Liver (tissue), 9 donors: ENCODE data around the gene HNRNPA3. TPM values are rescaled to one million over a fixed set of nuclear protein-coding genes. Genes with fewer than 3 reads are reported as not detected.
A peak's percentile ranks its signal among the peaks of the same experiment; 100 is the strongest.

Experiments
- DNase-seq: peaks from one replicate; pipeline ENCODE4 v3.0.0-alpha.2; 2017; ENCODE audit warnings: low spot score
- H3K27ac ChIP-seq, 2 donors: one replicate each; pipeline ENCODE4 v1.7.0; 2013; ENCODE audit warnings: inconsistent platforms in 2 of 2, low read length in 2 of 2, control low read depth in 1 of 2, low read depth in 1 of 2, mild to moderate bottlenecking in 1 of 2
- H3K27me3 ChIP-seq, 4 donors: one replicate each; pipeline versions ENCODE4 v1.6.1 to v1.7.0; 2013; ENCODE audit warnings: low read length in 3 of 4, inconsistent platforms in 1 of 4, mild to moderate bottlenecking in 1 of 4, moderate library complexity in 1 of 4; ENCODE audit not compliant: control insufficient read depth in 4 of 4, insufficient read depth in 4 of 4
- H3K36me3 ChIP-seq, 4 donors: one replicate each; pipeline versions ENCODE4 v1.6.1 to v1.7.0; 2013; ENCODE audit warnings: low read length in 3 of 4, mild to moderate bottlenecking in 3 of 4, low read depth in 1 of 4, moderate library complexity in 1 of 4; ENCODE audit not compliant: control insufficient read depth in 4 of 4, insufficient read depth in 3 of 4
- H3K4me1 ChIP-seq, 4 donors: one replicate each; pipeline versions ENCODE4 v1.6.1 to v1.7.0; 2013; ENCODE audit warnings: low read length in 3 of 4, mild to moderate bottlenecking in 3 of 4, moderate library complexity in 1 of 4; ENCODE audit not compliant: control insufficient read depth in 4 of 4, insufficient read depth in 4 of 4
- H3K4me3 ChIP-seq, 3 donors: one replicate each; pipeline versions ENCODE4 v1.6.1 to v1.7.0; 2013; ENCODE audit warnings: low read length in 3 of 3, control low read depth in 1 of 3, low read depth in 1 of 3, mild to moderate bottlenecking in 1 of 3
- H3K9ac ChIP-seq, 2 donors: one replicate each; pipeline ENCODE4 v1.7.0; 2013; ENCODE audit warnings: low read length in 2 of 2, mild to moderate bottlenecking in 2 of 2, moderate library complexity in 2 of 2, control low read depth in 1 of 2, low read depth in 1 of 2
- H3K9me3 ChIP-seq, 4 donors: one replicate each; pipeline versions ENCODE4 v1.6.1 to v1.7.0; 2013; ENCODE audit warnings: low read length in 3 of 4; ENCODE audit not compliant: control insufficient read depth in 4 of 4
- ATF3 ChIP-seq: IDR thresholded peaks from 2 replicates; pipeline ENCODE4 v1.6.1; 2016; ENCODE audit warnings: antibody characterized with exemption
- CTCF ChIP-seq: fragments of 150-350 bp; IDR thresholded peaks from 2 replicates; pipeline ENCODE4 v1.5.1; 2017; ENCODE audit warnings: improper control_type of control experiment, low read depth, low read length; ENCODE audit not compliant: missing input control
- EGR1 ChIP-seq, 2 donors: IDR thresholded peaks; 2 replicates each; pipeline ENCODE4 v1.6.1; 2016 to 2018; ENCODE audit warnings: antibody characterized with exemption in 2 of 2, low read depth in 2 of 2
- FOXA1 ChIP-seq: IDR thresholded peaks from 2 replicates; pipeline ENCODE4 v1.6.1; 2016; ENCODE audit warnings: antibody characterized with exemption
- FOXA2 ChIP-seq: IDR thresholded peaks from 2 replicates; pipeline ENCODE4 v1.6.1; 2016; ENCODE audit warnings: antibody characterized with exemption
- GABPA ChIP-seq, 2 donors: IDR thresholded peaks in 1 of 2; conservative IDR thresholded peaks in 1 of 2; 2 replicates each; pipeline ENCODE4 v1.6.1; 2016; ENCODE audit warnings: antibody characterized with exemption in 2 of 2, mild to moderate bottlenecking in 1 of 2, moderate library complexity in 1 of 2
- HNF4A ChIP-seq, 2 donors: conservative IDR thresholded peaks; 2 replicates each; pipeline ENCODE4 v1.6.1; 2016; ENCODE audit warnings: antibody characterized with exemption in 2 of 2, mild to moderate bottlenecking in 2 of 2
- HNF4G ChIP-seq: IDR thresholded peaks from 2 replicates; pipeline ENCODE4 v1.6.1; 2016; ENCODE audit warnings: antibody characterized with exemption
- MAX ChIP-seq: IDR thresholded peaks from 2 replicates; pipeline ENCODE4 v1.6.1; 2016; ENCODE audit warnings: antibody characterized with exemption
- NR2F2 ChIP-seq: IDR thresholded peaks from 2 replicates; pipeline ENCODE4 v1.6.1; 2016; ENCODE audit warnings: antibody characterized with exemption
- RAD21 ChIP-seq, 2 donors: IDR thresholded peaks; 2 replicates each; pipeline ENCODE4 v1.6.1; 2016; ENCODE audit warnings: antibody characterized with exemption in 2 of 2, mild to moderate bottlenecking in 2 of 2
- REST ChIP-seq: IDR thresholded peaks from 2 replicates; pipeline ENCODE4 v1.6.1; 2016; ENCODE audit warnings: antibody characterized with exemption, mild to moderate bottlenecking
- RXRA ChIP-seq, 2 donors: IDR thresholded peaks; 2 replicates each; pipeline ENCODE4 v1.6.1; 2017 to 2018; ENCODE audit warnings: antibody characterized with exemption in 2 of 2, mild to moderate bottlenecking in 1 of 2
- SP1 ChIP-seq: IDR thresholded peaks from 2 replicates; pipeline ENCODE4 v1.6.1; 2018; ENCODE audit warnings: antibody characterized with exemption, mild to moderate bottlenecking
- TAF1 ChIP-seq: conservative IDR thresholded peaks from 2 replicates; pipeline ENCODE4 v1.6.1; 2016; ENCODE audit warnings: antibody characterized with exemption, mild to moderate bottlenecking
- YY1 ChIP-seq: IDR thresholded peaks from 2 replicates; pipeline ENCODE4 v1.6.1; 2016; ENCODE audit warnings: antibody characterized with exemption, mild to moderate bottlenecking
- ZBTB33 ChIP-seq: IDR thresholded peaks from 2 replicates; pipeline ENCODE4 v1.6.1; 2016; ENCODE audit warnings: antibody characterized with exemption
- WGBS: extraction: QIAGEN DNeasy Blood & Tissue Kit; methylation state at CpG from one replicate; pipeline ENCODE4 v1.1.7; 2013; 5-methylcytosine and 5-hydroxymethylcytosine counted together
- polyA plus RNA-seq, 2 donors: library from polyadenylated mRNA; stranded (reverse) in 1 of 2; unstranded in 1 of 2; fragments of 200-250 nt in 1 of 2; fragments of >200 nt in 1 of 2; fragmentation: Nextera tagmentation in 1 of 2; extraction: Ambion mirVana in 1 of 2; gene quantifications; one replicate each; pipeline versions ENCODE4 v1.2.1 to v1.2.3, GENCODE V29; 2013 to 2015
- total RNA-seq, 2 donors: library from RNA; depleted of rRNA; stranded (reverse); fragments of >200 nt; gene quantifications; one replicate each; pipeline ENCODE4 v1.2.3, GENCODE V29; 2014
- donor health status: healthy.
- donor health status: healthy.
- donor health status: healthy.
- donor health status: healthy.
- donor health status: healthy.

The HNRNPA3 gene
- total and polyA plus RNA-seq, 4 donors: 22.9 to 72.5 (median 51.7) TPM

- H3K9ac ChIP-seq: no peak overlapping the region
- H3K9me3 ChIP-seq: no peaks in the 10 kb centered on the region
- H3K4me3 ChIP-seq: no peak overlapping the region
- TF ChIP-seq TAF1: no peak
- peak; percentile 13 for TF ChIP-seq ZBTB33
- peak; percentile 47 for TF ChIP-seq YY1
- TF ChIP-seq RXRA (IDR thresholded peaks at IDR 0.05): peak; percentile 5 to 15
- peak; percentile 12 for TF ChIP-seq MAX
- TF ChIP-seq SP1: peak; percentile 67
- no peak for TF ChIP-seq CTCF
- peak in 1 of 2 donors; percentile 5 for TF ChIP-seq RAD21 (IDR thresholded peaks at IDR 0.05)
- TF ChIP-seq HNF4A (conservative IDR thresholded peaks at IDR 0.05): peak; percentile 82 to 84
- TF ChIP-seq GABPA (IDR thresholded peaks at IDR 0.05 in 1 of 2, conservative IDR thresholded peaks at IDR 0.05 in 1 of 2): no peak
- no peak for DNase-seq
- H3K27ac ChIP-seq: peak overlapping the region; percentile 0 to 15
- H3K36me3 ChIP-seq: no peaks in the 10 kb centered on the region
- no peaks in the 10 kb centered on the region for H3K27me3 ChIP-seq
- peaks cover 0 to 15% (median 7%) of the 10 kb centered on the region in 4 donors for H3K4me1 ChIP-seq
These were observed 28.7 kb upstream of the HNRNPA3 start for GRCh38 chr2:177183860-177184259.

GRCh38 chr2:177184606-177185005 lies 28.0 kb upstream of the HNRNPA3 start:
- H3K27me3 ChIP-seq: no peaks in the 10 kb centered on the region
- TF ChIP-seq REST (no peak), GABPA (IDR thresholded peaks at IDR 0.05 in 1 of 2, conservative IDR thresholded peaks at IDR 0.05 in 1 of 2) (no peak), HNF4G (no peak), YY1 (no peak), ATF3 (no peak), FOXA1 (no peak), RAD21 (IDR thresholded peaks at IDR 0.05) (no peak), MAX (no peak), NR2F2 (no peak), EGR1 (IDR thresholded peaks at IDR 0.05; ENCODE audit: low read depth in 2 of 2) (no peak), CTCF (no peak), SP1 (no peak), FOXA2 (no peak), HNF4A (conservative IDR thresholded peaks at IDR 0.05) (no peak), ZBTB33 (no peak)
- H3K36me3 ChIP-seq: no peaks in the 10 kb centered on the region
- no peak overlapping the region for H3K9ac ChIP-seq
- WGBS: 44% methylated on average over 1 of the region's 1 CpG
- no peak overlapping the region for H3K4me3 ChIP-seq
- H3K27ac ChIP-seq: no peak overlapping the region
- DNase-seq: no peak
- peaks cover 0 to 15% (median 7%) of the 10 kb centered on the region in 4 donors for H3K4me1 ChIP-seq
- H3K9me3 ChIP-seq: no peaks in the 10 kb centered on the region
